Activated CD8-positive, alpha-beta memory T cell treated with anti-CD3 and anti-CD28 coated beads for 48 hours (primary cell): ENCODE data around the gene CTSF.
A peak's percentile ranks its signal among the peaks of the same experiment; 100 is the strongest.
"Not testable (repeated sequence)": the region's sequence is repeated elsewhere in the genome, so short reads cannot be mapped to it uniquely, and the experiment has no call there.

ENCODE experiments used
- DNase-seq, 3 experiments: peaks; one replicate each; pipeline ENCODE4 v3.0.0-alpha.2; 2020; ENCODE audit warnings: low read depth in 2 of 3, low spot score in 2 of 3

Gene CTSF

DNA sequence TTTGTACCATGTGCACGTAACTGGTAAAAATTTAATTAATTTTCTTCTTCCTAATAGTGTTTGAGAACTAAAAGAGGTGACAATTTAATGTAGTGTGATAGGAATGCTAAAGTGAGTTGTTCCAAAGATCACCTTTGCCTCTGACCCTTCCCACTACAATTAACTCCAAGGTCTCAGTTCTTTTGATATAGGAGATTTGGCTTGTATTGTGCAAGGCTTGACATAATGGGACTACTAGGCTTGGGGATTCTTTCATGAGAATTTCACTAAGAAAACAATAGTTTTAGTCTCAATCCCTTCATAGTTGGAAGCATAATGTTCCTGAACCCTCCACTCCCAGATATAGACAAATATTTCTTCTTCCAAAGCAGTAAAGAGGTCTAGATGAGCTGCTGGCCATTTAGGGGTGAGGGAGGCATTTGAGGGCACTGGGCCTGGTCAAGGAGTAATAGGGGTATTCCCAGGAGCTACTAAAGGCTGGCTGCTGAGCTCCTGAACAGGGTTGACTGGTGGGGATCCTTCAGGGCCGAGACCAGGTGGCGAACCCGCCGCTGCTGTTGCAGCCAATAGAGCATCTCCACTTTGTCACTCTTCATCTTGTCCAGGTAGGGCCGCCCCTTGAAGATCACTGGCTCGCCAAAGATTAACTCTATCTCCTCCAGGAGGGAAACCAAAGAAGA is 21.7 kb upstream of the CTSF start:
- DNase-seq = no peak

DNA sequence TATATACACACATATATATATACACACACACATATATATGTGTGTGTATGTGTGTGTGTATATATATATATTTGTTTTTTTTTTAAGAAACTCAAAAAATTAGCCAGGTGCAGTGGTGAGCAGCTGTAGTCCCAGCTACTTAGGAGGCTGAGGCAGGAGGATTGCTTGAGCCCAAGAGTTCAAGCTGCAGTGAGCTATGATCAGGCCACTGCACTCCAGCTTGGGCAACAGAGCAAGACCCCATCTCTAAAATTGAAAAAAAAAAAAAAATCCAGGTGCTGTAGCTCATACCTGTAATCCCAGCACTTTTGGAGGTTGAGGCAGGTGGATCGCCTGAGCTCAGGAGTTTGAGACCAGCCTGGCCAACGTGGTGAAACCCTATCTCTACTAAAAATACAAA is 20.9 kb upstream of the CTSF start:
- DNase-seq = not testable (repeated sequence)

DNA sequence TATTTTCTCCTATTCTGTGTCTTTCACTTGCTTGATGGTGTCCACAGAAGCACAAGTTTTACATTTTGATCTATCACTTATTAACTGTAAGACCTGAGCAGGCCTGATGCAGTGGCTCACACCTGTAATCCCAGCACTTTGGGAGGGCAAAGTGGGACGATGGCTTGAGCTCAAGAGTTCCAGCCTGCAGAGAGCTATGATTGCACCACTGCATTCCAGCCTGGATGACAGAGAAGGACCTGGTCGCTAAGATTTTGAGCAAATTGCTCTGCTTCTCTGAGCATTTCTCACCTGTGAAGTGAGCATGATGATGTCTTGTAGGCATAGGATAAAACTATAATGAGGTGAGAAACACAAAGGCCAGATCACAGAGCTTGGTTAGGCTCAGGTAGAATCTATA is 17.7 kb upstream of the CTSF start:
- DNase-seq = no peak

DNA sequence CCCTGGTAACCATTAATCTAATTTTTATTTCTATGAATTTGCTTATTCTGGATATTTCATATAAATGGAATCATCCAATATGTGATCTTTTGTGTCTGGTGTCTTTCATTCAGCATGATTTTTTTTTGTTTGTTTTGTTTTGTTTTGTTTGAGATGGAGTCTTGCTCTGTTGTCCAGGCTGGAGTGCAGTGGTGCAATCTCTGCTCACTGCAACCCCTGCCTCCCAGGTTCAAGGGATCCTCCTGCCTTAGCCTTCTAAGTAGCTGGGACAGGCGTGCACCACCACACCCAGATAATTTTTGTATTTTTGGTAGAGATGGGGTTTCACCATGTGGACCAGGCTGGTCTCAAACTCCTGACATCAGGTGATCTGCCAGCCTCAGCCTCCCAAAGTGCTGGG is 17.0 kb upstream of the CTSF start:
- DNase-seq = not testable (repeated sequence)

DNA sequence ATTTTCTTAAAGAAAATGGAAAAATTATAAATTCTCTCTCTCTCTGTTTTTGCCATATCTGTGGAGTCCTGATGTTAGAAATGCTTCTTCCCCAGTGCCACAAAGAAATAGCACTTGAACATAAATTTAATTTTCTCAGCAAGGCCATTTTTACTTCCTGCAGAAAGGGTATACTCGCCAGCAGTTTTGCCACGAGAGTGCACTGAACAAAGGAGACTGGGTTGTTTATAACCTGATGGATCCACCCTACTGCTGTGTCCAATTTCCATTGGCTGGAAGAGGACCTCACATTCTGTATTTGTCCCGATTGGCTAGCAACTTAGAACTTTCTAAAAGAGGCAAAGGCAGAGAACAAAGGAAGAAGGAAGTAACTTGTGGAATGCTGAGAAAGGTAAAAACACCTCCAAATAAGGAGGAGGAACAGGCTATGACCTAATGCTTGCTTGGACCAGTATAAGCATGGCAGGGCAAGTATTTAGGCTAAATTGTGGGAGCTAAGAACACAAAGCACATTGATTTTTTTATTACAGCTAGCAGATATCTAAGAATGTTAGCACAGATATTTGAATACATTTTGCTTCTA is 14.2 kb upstream of the CTSF start:
- DNase-seq = not testable (repeated sequence)

DNA sequence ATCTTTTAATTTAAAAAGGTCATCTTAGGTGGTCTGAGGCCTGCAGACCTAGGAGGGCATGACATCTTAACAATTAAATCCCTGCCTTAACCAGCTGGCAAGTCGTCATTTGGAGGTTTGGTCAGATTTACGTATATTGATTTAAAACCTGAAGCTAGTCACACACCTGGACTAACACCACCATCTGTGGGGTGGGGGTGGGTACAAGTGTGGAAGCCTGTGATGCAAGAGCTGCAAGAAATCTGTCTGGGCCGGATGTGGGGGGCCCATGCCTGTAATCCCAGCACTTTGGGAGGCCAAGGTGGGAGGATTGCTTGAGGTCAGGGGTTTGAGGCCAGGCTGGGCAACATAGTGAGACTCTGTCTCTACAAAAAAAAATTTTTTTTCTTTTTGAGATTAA is 12.9 kb upstream of the CTSF start:
- DNase-seq = no peak

DNA sequence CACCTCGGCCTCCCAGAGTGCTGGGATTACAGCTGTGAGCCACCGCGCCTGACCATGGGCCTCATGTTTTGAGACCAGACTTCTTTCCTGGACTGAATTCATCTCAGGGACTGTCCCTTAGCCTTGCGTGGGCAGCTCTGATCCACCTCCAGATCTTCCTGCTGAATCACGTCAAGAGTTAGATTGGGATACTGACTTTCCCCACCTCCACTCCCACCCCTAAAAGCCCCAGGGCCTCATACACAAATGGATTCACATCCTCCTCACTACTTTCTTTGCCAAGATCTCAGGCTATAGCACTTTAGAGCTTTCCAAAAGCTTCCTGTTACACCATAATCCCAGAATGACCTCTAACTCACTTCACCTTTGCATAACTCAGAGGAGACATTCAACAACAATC is 12.4 kb upstream of the CTSF start:
- DNase-seq = no peak

DNA sequence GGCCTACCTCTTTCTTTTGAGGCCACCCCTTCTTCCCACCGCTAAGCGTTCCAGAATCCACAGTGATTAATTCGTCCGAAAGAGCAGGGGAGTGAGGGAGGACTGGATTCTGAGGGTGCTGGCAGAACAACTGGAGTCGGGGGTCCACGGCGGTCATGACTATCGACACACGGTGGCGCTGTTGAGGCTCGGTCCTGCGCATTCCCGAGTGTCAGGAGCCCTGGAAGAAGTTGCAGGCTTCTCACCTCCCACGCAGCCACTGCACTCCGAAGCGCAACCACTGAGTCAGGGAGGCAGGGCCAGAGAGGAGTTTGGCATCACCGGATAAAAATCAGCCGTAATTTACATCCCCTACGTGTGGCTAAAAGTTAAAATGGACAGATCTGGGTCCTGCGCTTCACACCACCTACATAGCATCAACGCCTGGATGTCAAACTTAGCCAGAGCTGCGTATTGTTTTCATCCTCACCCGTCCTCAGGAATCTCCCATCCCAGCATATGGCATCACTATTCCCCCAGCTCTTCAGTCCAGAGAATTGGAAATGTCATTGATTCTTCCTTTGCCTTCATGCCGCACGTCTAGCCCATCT is 10.7 kb upstream of the CTSF start:
- peak; percentile 64 to 87 (median 77) for DNase-seq

DNA sequence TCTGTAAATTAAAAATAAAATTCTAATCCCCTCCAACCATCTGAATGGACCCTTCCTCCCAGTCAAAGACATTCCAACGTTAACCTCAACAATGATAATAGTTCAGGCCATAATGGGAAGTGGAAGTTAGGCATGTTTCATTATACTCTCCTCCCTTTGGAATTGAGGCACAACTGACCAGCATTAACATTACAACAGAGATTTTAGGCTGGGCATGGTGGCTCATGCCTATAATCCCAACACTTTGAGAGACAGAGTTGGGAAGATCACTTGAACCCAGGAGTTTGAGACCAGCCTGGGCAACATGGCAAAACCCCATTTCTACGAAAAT is 2.4 kb upstream of the CTSF start:
- DNase-seq = no peak

DNA sequence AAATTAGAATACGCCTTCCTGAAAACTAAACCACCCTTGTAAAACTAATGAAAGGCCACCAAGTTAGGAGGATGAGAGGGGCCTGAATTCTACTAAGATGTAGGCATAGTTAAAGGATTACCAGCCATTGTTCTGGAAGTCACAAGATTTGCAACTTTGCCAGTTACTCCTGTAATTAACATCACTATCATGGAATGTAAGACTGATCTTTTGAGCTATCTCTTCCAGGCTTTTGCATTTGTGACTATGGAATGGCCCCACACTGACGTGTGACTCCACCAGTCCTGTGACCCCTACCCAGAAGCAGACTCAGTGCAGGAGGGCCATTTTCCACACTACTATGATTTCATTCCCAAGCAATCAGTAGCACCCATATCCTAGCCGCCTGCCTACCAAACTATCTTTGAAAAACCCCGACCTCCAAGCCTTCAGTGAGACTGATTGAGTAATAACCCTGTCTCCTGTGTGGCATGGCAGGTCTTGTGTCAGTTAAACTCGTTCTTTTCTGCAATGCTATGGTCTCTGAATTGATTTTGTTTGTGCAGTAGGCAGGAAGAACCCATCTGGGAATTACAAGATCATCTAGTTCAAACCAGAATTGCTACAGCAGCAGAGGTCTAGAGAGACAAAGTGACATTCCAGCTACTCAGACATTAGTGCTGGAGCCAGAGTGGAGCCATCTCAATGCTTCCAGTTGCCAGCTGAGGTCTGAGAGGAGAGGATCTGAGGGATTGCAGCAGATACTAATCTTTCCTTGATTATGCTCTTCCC is 1.9 kb upstream of the CTSF start:
- DNase-seq = no peak

DNA sequence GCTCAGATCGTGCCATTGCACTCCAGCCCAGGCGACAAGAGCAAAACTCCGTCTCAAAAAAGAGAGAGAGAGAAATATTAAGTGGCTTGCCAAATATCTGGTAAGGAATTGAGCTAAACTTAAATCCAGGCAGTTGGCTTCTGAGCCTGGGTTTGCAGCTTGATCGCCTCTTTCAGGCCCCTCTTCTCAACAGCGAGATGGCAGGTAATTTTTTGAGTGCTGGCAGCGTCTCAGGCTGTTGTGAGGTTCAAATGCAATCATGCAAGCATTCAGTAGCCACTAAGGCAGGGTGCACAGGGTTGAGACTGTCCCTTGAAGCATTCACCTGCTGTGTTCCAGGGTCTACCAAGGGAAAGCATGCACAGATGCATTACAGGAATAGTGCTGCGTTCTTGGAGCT is 670 bp upstream of the CTSF start:
- no peak for DNase-seq

DNA sequence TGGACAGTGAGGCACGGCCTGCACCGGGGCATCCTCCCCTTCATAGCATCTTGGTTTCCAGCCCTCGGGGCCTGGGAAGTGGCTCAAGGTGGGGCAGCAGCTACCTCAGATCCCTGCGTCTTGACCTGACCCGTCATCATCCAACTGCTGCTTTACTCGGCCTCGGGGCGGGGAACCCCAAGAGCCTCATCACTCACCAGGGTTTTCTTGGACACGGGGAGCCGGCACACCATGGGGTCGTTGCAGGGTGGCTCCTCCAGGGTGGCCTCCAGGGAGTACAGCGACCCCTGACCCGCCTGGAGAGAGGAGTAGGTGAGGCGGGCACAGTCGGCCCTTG is 651 bp downstream of the CTSF start:
- no peak for DNase-seq

DNA sequence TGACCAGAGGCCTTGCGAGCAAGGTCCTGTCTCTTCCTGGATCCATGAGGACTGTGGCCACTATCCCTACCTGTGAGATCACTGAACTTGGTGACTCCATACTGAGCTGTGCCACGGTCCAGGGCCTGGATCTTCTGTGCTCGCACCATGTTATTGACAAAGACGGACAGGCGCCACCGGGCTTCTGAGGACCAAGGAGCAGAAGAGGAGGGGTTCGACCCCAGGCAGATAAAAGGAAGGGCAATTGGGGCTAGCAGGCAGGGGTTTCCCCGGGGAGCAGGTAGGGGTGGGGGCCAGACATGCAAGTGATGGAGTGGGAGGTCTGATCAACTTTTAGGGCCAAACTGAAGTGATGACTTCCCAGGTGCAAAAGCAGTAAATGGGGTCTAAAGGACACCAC is 2.2 kb downstream of the CTSF start:
- DNase-seq = no peak

DNA sequence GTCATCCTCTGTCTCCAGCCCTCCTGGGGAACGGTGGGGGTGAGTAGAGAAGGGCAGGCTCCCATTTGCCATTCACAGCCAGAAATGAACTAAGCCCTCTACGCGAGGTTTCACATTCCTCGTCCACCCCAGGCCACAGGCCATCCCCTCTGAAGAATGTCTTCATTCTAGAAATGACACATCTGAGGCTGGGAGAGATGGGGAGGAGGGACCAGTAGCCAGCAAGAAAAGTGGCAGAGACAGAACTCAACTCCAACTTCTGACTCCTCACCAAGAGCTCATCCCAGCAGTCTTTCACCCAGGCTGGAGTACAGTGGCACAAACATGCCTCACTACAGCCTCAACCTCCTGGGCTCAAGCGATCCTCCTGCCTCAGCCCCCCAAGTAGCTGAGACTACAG is 3.4 kb downstream of the CTSF start:
- DNase-seq = no peak

DNA sequence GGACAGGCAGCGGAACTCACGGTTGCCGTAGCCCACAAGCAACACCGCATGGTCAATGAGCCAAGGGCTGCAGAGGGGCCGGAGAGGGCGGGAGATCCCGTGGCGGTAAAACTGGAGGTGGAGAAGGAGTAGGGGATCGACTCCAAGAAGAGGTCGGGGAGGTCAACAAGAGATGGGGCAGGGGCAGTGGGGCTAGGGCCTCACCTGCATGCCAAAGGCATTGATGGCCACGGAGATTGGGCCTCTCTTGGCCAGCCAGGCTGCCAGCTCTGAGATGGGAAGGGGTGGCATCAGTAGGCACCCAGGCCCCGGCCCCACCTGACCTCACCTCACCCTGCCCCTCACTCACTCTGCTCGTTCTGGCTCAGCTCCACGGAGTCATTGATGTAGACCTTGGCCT is 3.9 kb downstream of the CTSF start:
- no peak for DNase-seq

DNA sequence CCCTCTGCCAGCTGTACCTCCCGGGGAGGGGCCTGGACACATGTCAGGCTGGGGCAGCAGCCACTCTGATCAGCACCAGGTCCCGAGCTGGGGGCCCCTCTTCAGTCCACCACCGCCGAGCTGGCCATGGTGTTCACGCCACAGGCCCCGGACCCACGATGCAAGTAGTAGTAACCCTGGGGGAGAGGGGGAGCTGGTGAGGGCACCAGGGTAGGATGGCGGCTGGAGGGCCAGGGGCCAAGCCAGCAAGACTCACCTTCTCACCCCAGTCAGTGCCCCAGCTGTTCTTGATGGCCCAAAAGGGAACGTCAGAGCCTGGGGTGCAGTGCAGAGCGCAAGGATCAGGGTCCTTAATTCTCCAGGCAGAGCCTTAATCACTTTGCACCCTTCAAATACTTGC is 4.6 kb downstream of the CTSF start:
- no peak for DNase-seq

DNA sequence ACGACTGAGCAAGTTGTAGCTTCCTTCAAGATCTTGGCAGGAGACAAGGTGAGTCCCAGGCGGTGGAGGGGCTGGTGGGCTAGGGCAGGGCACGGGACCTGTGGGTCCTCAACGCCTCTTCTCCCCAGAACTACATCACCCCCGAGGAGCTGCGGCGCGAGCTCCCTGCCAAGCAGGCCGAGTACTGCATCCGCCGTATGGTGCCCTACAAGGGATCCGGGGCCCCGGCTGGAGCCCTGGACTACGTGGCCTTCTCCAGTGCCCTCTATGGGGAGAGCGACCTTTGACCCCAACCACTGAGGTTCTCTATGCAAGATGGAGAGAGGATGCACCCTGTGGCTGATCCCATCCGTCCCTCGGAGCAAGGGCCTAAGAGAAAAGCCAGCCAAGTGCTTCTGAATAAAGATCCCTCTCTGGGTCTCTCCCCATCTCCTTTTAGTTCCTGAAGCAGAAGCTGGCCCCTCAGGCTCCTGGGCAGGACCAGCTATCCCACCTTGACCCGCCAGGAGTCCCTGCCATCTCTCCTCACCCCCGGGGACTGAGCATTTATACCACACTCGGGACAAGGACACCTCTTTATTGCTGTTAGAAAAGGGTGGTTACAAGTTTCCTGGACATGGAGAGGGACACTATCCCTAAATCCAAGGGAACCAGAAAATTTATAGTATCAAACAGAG is 5.4 kb downstream of the CTSF start:
- no peak for DNase-seq

DNA sequence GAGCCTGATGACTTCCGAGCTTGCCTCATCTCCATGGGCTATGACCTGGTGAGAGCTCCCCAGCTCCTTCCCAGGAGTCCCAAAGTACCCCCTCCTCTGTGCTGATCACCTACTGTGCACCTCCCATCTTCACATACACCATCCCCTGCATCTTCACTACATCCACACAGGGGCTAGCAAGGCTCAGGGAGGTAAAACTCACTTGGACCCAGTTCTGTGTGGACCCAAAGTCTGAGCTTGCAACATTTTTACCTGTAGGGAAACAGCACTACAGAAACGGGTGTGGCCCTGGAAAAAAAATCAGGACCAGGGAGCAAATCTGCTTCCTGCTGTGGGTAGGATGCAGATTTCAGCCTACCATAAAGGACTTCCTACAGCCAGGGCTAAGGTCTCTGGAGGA is 6.1 kb downstream of the CTSF start:
- DNase-seq = no peak

DNA sequence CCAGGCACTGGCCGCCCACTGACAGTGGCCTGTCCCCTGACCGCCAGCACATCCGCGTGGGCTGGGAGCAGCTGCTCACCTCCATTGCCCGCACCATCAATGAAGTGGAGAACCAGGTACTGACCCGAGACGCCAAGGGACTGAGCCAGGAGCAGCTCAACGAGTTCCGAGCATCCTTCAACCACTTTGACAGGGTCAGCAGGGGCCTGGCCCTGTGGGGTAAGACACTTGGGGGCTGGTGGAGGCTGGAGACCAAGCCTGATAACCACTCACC is 6.5 kb downstream of the CTSF start:
- DNase-seq = no peak

DNA sequence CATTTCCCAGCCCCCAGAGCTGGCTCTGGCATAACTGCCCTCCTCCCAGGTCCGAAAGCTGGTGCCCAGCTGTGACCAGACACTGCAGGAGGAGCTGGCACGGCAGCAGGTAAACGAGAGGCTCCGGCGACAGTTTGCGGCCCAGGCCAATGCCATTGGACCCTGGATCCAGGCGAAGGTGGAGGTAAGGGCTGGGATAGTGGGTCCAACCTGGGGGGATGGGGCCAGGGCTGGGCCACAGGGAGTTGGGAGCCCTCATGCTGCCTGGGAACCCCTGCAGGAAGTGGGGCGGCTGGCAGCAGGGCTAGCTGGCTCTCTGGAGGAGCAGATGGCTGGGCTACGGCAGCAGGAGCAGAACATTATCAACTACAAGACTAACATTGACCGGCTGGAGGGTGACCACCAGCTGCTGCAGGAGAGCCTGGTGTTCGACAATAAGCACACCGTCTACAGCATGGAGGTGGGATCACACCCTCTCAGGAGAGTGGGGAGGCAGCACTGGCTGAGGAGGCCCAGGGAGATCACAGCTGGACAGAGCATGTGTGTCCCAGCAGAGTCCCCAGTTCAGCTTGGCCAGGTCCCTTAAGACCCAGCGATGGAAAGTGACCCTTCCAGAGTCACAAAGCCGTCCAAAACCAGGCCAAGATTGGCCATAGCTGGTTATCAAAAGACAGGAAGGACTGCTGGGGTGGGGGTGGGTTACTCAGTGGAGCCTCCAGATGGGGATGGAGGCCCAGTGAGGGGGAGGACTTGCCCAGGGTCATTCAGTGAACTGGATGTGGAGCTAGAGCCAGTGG is 7.0 kb downstream of the CTSF start:
- DNase-seq = no peak

DNA sequence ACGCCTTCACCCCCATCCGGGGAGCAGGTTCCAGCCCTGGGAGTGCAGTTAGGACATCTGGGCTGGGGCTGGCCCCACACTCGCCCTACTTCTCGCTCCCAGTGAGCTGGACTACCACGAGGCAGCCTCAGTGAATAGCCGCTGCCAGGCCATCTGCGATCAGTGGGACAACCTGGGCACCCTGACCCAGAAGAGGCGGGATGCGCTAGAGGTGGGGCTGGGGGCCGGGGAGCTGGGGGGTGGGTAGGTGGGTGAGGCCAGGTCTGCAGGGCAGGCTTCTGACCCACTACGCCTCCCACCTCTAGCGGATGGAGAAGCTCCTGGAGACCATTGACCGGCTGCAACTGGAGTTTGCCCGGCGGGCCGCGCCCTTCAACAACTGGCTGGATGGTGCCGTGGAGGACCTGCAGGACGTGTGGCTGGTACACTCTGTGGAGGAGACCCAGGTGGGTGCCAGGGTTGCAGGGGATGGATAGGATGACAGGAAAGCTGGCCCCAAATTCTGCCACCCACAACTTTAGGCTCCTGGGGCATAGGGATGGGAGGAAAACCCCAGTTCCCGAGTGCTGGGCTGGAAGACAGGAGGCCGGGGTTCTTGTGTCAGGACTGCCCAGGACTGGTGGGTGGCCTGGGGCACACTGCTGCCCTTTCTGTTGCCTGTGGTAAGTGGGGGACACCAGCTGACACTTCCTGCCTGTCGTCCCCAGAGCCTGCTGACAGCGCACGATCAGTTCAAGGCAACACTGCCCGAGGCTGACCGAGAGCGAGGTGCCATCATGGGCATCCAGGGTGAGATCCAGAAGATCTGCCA is 8.3 kb downstream of the CTSF start:
- DNase-seq = no peak
